Body of pancreas (tissue), 4 donors: ENCODE measurements around the gene RREB1.

ENCODE experiments used
- CTCF ChIP-seq, 7 experiments: fragments of 450-650 bp in 4 of 7; fragments of 200-600 bp in 3 of 7; sonication (generic) in 3 of 7; IDR thresholded peaks; one replicate each; pipeline ENCODE4 v1.5.1; 2016 to 2019; ENCODE audit warnings: antibody characterized with exemption in 7 of 7
- POLR2A ChIP-seq, 3 donors: fragments of 450-650 bp; IDR thresholded peaks; one replicate each; pipeline ENCODE4 v1.6.1; 2016; ENCODE audit warnings: antibody characterized with exemption in 3 of 3, mild to moderate bottlenecking in 2 of 3

- no peak for TF ChIP-seq POLR2A (IDR thresholded peaks at IDR 0.05)
- no peak for TF ChIP-seq CTCF (IDR thresholded peaks at IDR 0.05)
Observed at GRCh38 chr6:7086488-7086887, 21.3 kb upstream of the RREB1 start.
